Hepatocyte (in vitro differentiated cells): Measurements from ENCODE around the gene ANXA1. TPM values are rescaled to one million over a fixed set of nuclear protein-coding genes. Genes with fewer than 3 reads are reported as not detected.

ENCODE experiments used
- DNase-seq: peaks from one replicate; pipeline ENCODE4 v3.0.0-alpha.2; 2016; ENCODE audit warnings: low spot score
- H2AFZ ChIP-seq: fragments of 200-600 bp; sonication (generic); 2 replicates; pipeline ENCODE4 v1.6.0; 2016; ENCODE audit warnings: antibody characterized with exemption, mild to moderate bottlenecking
- H3K27ac ChIP-seq: fragments of 200-600 bp; sonication (generic); 2 replicates; pipeline ENCODE4 v1.5.1; 2016; ENCODE audit warnings: mild to moderate bottlenecking
- H3K27me3 ChIP-seq: fragments of 200-600 bp; sonication (generic); 2 replicates; pipeline ENCODE4 v1.6.1; 2016
- H3K36me3 ChIP-seq: fragments of 200-600 bp; sonication (generic); replicated peaks from 2 replicates; pipeline ENCODE4 v1.5.1; 2016; ENCODE audit warnings: low read depth; ENCODE audit not compliant: insufficient read depth
- H3K4me1 ChIP-seq: fragments of 200-600 bp; sonication (generic); 2 replicates; pipeline ENCODE4 v1.5.1; 2016; ENCODE audit warnings: mild to moderate bottlenecking, moderate library complexity; ENCODE audit not compliant: insufficient read depth
- H3K4me2 ChIP-seq: fragments of 200-600 bp; sonication (generic); 2 replicates; pipeline ENCODE4 v1.6.0; 2016
- H3K4me3 ChIP-seq: fragments of 200-600 bp; sonication (generic); 2 replicates; pipeline ENCODE4 v1.5.1; 2016; ENCODE audit warnings: mild to moderate bottlenecking
- H3K79me2 ChIP-seq: fragments of 200-600 bp; sonication (generic); 2 replicates; pipeline ENCODE4 v1.6.0; 2017; ENCODE audit warnings: mild to moderate bottlenecking
- H3K9me2 ChIP-seq: fragments of 200-600 bp; sonication (generic); replicated peaks from 2 replicates; pipeline ENCODE4 v1.6.0; 2017; ENCODE audit warnings: mild to moderate bottlenecking; ENCODE audit not compliant: insufficient read depth
- H3K9me3 ChIP-seq: fragments of 200-600 bp; sonication (generic); 2 replicates; pipeline ENCODE4 v1.5.1; 2016; ENCODE audit warnings: low read depth, mild to moderate bottlenecking
- H4K20me1 ChIP-seq: fragments of 200-600 bp; sonication (generic); 2 replicates; pipeline ENCODE4 v1.6.0; 2016; ENCODE audit warnings: mild to moderate bottlenecking; ENCODE audit not compliant: insufficient read depth, poor library complexity, severe bottlenecking
- CTCF ChIP-seq: fragments of 200-600 bp; sonication (generic); IDR thresholded peaks from 2 replicates; pipeline ENCODE4 v1.5.1; 2016; ENCODE audit warnings: antibody characterized with exemption, mild to moderate bottlenecking; ENCODE audit not compliant: poor library complexity
- EZH2 ChIP-seq: fragments of 200-600 bp; sonication (generic); IDR thresholded peaks from 2 replicates; pipeline ENCODE4 v1.6.1; 2016; ENCODE audit warnings: antibody characterized with exemption, mild to moderate bottlenecking, borderline replicate concordance
- EZH2phosphoT487 ChIP-seq: fragments of 200-600 bp; sonication (generic); IDR thresholded peaks from one replicate; pipeline ENCODE4 v1.6.1; 2018; ENCODE audit warnings: antibody characterized with exemption, mild to moderate bottlenecking, low read depth, moderate library complexity; ENCODE audit not compliant: unreplicated experiment, severe bottlenecking
- WGBS: methylation state at CpG from one replicate; pipeline ENCODE4 v1.1.6; 2016; ENCODE audit warnings: low lambda C conversion rate; ENCODE audit errors: missing lambda C conversion rate; 5-methylcytosine and 5-hydroxymethylcytosine counted together
- polyA plus RNA-seq: library from polyadenylated mRNA; unstranded; fragments of >200 nt; fragmentation: Nextera tagmentation; extraction: Ambion mirVana; gene quantifications from 2 replicates; pipeline ENCODE4 v1.2.1, GENCODE V29; 2016
- total RNA-seq: library from RNA; depleted of rRNA; stranded (reverse); fragments of >200 nt; gene quantifications from 2 replicates; pipeline ENCODE4 v1.2.3, GENCODE V29; 2014

ANXA1 gene
- total and polyA plus RNA-seq, 2 experiments from 2014 or later: 254 to 279 TPM

- Histone ChIP-seq H4K20me1 (no peaks in the 10 kb centered on the region), H3K9me2 (no peaks in the 10 kb centered on the region), H3K27ac (no peak overlapping the region), H2AFZ (no peak overlapping the region), H3K4me2 (no peak overlapping the region), H3K9me3 (no peaks in the 10 kb centered on the region), H3K36me3 (no peaks in the 10 kb centered on the region), H3K4me1 (no peaks in the 10 kb centered on the region), H3K4me3 (no peak overlapping the region), H3K27me3 (no peaks in the 10 kb centered on the region), H3K79me2 (peaks cover 6% of the 10 kb centered on the region)
- WGBS: 98% methylated on average over 5 of the region's 5 CpGs
- no peak for TF ChIP-seq EZH2phosphoT487
- TF ChIP-seq EZH2: no peak
- TF ChIP-seq CTCF: no peak
- DNase-seq: no peak
These were observed 9.2 kb downstream of the ANXA1 start for GRCh38 chr9:73160868-73161267.

GRCh38 chr9:73162987-73163768 lies 11.5 kb downstream of the ANXA1 start:
- Histone ChIP-seq H2AFZ (no peak overlapping the region), H3K9me2 (no peaks in the 10 kb centered on the region), H3K27ac (no peak overlapping the region), H3K79me2 (no peaks in the 10 kb centered on the region), H3K9me3 (no peaks in the 10 kb centered on the region), H3K4me2 (no peak overlapping the region), H3K36me3 (no peaks in the 10 kb centered on the region), H3K27me3 (no peaks in the 10 kb centered on the region), H3K4me3 (no peak overlapping the region), H4K20me1 (no peaks in the 10 kb centered on the region), H3K4me1 (no peaks in the 10 kb centered on the region)
- 70% methylated on average over 6 of the region's 6 CpGs for WGBS
- no peak for TF ChIP-seq EZH2phosphoT487
- DNase-seq: no peak

GRCh38 chr9:73165911-73166310 lies 14.2 kb downstream of the ANXA1 start:
- Histone ChIP-seq H4K20me1 (no peaks in the 10 kb centered on the region), H3K4me3 (no peak overlapping the region), H3K9me3 (no peaks in the 10 kb centered on the region), H3K36me3 (no peaks in the 10 kb centered on the region), H3K9me2 (no peaks in the 10 kb centered on the region), H2AFZ (no peak overlapping the region), H3K79me2 (no peaks in the 10 kb centered on the region), H3K4me1 (no peaks in the 10 kb centered on the region), H3K27ac (no peak overlapping the region), H3K27me3 (no peaks in the 10 kb centered on the region), H3K4me2 (no peak overlapping the region)
- 93% methylated on average over 2 of the region's 2 CpGs for WGBS
- DNase-seq: no peak
- no peak for TF ChIP-seq EZH2phosphoT487

DNA sequence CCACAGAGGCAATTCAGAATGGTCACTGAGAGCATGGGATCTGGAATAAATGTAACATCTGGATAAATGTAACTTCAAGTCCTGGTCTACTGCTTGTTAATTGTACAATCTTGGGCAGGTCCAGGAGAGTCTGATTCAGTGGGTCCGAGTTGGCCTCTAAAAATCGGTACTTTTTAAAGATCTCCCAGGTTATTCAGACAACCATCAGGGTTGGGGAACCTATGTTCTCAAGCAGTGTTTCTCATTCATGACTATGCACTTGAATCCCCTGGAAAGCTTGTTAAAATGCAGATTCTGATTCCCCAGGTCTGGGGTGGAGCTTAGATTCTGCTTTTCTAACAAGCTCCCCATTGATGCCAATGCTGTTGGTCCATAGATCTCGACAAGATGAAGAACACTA lies 14.8 kb downstream of the ANXA1 start:
- no peak overlapping the region for H2AFZ ChIP-seq
- H3K9me2 ChIP-seq: no peaks in the 10 kb centered on the region
- H3K79me2 ChIP-seq: no peaks in the 10 kb centered on the region
- no peak overlapping the region for H3K4me3 ChIP-seq
- H4K20me1 ChIP-seq: no peaks in the 10 kb centered on the region
- no peak for DNase-seq
- no peaks in the 10 kb centered on the region for H3K4me1 ChIP-seq
- no peak overlapping the region for H3K27ac ChIP-seq
- 98% methylated on average over 3 of the region's 3 CpGs for WGBS
- H3K27me3 ChIP-seq: no peaks in the 10 kb centered on the region
- no peaks in the 10 kb centered on the region for H3K9me3 ChIP-seq
- no peaks in the 10 kb centered on the region for H3K36me3 ChIP-seq
- TF ChIP-seq EZH2phosphoT487 (no peak), CTCF (no peak), EZH2 (no peak)
- H3K4me2 ChIP-seq: no peak overlapping the region
